ELR (cell line): ENCODE data around the gene GSG1L.

Source experiments
- DNase-seq: peaks from one replicate; pipeline ENCODE4 v3.0.0-alpha.2; 2015; ENCODE audit warnings: low read depth

GSG1L gene

DNA sequence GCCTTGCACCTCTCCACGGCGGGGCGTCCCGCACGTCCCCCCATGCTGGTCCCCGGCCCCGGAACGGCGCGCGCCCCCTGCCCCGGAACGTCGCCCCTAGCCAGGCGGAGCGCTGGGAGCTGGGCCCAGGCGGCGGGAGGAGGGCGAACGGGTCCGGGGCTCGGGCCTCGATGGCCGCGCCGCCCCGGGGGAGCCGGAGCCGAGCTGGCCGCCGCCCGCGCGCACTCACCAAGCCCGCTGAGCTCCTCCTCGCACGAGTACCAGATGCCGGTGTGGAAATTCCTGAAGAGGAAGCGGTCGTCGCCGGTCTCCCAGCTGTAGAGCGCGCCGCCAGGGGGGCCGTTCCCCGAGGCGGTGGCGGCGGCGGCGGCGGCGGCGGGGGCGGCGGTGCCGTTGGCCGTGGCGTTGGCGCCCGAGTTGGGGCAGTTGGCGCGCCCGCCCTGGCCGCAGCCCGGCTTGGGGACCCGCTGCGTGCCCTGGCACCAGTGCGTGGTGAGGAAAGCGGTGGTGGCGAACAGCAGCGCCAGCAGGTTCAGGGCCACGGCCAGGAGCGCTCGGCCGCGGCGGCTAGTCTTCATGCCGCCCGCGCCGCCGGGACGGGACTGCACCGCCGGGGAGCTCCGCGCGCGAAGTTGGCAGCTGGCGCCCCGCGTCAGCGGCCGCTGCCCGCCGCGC is 530 bp downstream of the GSG1L start:
- no peak for DNase-seq

- no peak for DNase-seq
These were observed 1.2 kb downstream of the GSG1L start for GRCh38 chr16:28062261-28062846.

DNA sequence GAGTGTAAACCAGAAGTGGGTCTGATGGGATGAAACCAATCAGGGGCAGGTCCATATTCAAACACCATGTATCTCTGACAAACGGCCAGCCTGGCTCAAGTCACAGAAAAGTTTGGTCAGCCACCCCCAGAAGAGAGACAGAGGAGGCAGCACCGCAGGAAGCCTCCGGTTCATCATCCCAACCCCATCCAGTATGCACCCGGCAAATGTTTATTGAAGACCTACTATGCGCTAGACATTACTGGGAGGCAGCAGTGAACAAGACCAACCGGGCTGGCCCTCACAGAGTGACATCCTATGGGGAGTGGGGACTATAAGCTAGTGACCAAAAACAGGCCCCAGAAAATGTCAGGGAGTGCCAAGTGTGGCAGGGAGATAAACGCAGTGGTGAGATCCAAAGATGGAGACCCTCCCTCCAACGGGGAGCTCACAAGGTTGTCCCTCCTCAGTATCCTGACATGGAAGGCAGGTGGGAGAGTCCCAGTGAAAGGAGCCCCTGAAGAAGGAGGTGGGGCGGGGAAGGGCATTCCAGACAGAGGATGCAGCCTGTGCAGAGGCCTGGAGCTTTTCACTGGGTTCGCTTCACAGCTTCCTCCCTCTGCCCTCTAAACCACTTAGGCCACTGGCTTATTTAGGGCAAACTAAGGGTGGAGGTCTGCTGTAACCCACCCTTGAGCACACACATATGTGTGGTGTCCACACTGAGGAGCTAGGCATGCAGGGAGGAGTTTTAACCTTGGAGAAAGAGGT is 2.0 kb downstream of the GSG1L start:
- DNase-seq, result no peak

GRCh38 chr16:28059841-28060575 is 3.5 kb downstream of the GSG1L start:
- DNase-seq, result no peak

- no peak for DNase-seq
These were observed 4.5 kb downstream of the GSG1L start for GRCh38 chr16:28058839-28059589.

DNA sequence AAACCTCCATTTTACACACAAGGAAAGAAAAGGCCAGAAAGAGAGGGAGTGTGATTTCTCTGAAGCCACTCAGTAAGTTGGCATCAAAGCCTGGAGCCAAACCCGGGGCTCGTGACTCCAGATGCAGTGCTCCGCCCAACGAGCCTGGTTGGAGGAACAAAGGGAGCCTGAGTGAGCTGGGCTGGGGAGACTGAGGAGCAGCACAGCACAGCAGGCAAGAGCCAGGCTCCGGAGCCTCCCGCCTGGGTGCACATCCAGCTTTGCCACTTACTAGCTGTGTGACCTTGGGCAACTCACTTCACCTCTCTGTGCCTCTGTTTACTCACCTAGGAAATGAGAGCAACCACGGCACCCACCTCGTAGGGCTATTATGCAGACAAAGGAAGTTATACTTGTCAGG is 5.6 kb downstream of the GSG1L start:
- no peak for DNase-seq

GRCh38 chr16:28053461-28053860 is 10.1 kb downstream of the GSG1L start:
- DNase-seq, result no peak

DNA sequence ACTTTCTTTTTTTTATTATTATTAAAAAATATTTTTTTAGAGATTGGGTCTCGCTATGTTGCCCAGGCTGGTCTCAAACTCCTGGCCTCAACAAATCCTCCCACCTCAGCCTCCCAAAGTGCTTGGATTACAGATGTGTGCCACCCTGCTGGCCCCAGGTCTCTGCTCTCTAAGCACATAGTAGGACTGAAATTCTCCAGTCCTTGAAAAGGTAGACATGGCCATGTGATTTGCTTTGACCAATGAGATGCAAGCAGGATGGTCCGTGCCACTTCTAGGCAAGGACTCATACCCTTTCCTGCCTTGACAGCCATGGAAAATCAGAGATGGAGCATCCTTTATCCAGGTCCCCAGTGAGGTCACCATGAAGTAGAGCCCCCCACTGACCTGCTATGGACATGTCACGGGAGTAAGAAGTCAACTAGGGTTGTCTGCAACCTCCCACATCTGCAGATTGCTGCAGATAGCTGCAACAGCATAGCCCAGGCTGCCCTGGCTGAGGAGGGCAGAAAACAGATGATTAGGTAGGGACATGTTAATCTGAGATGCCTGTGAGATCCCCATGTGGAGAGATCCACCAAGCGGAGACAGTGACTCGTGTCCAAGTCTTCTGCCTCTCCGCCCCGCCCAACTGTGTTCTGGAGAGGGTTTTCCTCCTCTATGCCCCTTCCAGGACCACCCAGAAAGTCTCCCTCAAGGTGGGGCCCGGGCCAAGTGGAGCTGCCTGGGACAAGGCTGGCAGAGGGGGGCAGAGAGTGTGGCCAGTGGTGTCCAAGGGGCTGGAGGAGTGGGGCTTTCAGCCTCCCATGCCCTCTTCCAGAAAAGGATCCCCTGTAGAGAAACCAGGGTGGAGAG is 11.0 kb downstream of the GSG1L start:
- no peak for DNase-seq

DNA sequence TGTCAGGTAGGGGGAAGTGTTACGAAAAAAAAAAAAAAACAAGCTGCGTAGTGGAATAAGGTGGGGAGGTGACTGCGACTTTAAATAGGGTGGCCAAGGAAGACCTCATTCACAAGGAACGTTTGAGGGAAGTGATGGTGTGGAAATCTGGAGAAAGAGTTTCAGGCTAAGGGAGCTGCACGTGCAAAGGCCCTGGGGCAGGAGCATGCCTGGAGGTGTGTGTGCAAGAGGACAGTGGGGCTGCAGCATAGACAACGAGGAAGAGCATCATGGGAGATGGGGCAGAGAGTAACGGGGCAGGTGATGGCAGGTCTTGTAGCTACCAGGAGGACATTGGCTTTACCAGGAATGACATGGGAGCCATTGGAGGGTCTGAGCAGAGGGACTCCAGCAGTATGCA is 12.0 kb downstream of the GSG1L start:
- no peak for DNase-seq

- DNase-seq, result no peak
These were observed 20.7 kb downstream of the GSG1L start for GRCh38 chr16:28042811-28043210.

DNA sequence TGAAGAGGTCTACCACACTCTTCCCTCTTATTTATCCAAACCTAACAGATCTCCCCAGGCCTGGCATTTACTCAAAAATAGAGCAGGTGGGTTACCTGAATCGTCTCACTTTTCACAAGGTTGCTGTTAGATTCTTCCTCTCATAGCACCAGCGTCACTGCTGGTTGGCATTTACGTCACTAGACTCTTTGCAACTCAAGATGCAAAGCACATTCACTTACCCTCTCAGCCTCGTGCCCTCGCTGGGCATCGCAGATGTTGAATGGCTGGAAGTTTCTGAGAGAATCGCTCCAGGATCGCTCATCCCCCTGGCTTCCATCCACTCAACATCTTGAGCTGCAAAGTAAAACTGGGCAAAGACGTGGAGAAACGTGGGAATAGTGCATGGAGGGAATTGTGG is 21.9 kb downstream of the GSG1L start:
- no peak for DNase-seq

- DNase-seq, result no peak
These were observed 23.5 kb downstream of the GSG1L start for GRCh38 chr16:28040039-28040438.

- DNase-seq, result no peak
These were observed 24.0 kb downstream of the GSG1L start for GRCh38 chr16:28039493-28039892.

DNA sequence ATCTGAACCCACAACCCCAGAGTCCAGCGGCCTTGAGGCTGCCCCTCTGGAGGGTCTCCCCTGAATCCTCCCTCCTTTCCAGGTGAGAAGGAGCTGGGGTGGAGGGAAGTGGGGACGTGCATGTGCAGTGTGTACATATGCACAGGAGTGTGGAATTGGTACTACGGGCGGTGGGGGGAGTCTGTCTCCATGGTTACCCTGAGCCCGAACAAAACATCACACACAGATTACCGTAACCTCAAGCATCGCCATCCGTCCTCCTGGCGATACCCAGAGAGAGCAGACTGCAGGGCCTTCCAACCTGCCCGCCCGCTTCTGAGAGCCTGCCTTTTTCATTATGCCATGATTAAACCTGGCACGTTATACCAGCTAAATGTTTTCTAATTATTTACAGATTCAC is 25.1 kb downstream of the GSG1L start:
- DNase-seq, result no peak

GRCh38 chr16:28035866-28036393 is 27.6 kb downstream of the GSG1L start:
- no peak for DNase-seq

DNA sequence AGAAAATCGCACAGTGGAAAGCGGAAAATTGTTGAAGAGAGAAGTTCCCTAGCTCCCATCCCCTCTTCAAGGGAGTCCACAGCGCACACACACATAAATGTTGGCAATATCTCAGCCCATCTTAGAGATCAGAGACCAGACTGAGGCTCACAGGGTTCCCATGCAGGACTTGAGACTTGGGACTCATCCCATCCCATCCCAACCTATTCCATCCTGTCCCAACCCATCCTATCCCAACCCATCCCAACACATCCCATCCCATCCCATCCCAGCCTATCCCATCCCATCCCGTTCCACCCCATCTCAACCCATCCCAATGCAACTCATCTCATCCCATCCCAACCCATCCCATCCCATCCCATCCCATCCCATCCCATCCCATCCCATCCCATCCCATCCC is 29.6 kb downstream of the GSG1L start:
- DNase-seq, result no peak

DNA sequence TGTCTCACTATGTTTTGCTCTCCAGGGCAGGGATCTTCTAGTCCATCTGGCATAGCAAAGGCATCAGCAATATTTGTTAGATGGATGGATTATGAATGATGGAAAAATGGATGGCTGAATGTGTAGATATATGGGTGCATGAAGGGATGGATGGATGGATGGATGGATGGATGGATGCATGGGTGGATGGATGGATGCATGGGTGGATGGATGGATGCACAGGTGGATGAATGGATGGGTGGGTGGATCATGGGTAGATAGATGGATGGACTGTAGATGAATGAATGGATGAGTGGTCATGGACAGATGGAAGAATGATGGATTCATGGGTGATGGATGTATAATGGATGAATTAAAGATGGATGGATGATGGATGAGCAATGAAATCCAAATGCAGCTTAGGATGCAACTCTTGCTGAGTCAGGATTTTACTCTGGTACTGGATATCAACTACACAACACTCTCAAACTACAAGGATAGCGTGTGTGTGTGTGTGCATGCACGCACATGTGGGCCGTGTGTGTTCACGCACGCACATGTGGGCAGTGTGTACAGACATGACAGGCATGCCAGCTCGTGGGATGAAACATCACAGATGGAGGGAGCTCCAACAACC is 34.0 kb downstream of the GSG1L start:
- no peak for DNase-seq

GRCh38 chr16:28027055-28027454 is 36.5 kb downstream of the GSG1L start:
- no peak for DNase-seq

DNA sequence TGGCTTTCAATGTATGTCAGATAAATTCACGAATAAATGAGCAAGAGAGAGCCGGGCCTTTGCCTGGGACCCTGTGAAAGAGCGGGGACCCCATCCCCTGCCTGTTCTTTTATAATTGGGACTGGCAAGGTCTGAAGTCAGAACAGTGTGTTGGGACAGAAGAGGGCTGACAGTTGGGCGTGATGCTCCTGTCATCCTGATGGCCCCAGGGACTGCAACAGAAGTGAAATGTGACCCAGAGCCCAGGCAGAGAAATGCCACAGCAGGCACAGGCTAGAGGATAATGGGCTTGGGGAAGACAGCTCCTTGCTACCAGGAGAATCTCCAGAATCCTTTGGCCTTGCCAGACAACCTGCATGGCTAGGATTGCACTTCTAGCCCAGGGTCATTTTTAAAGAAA is 37.9 kb downstream of the GSG1L start:
- no peak for DNase-seq

DNA sequence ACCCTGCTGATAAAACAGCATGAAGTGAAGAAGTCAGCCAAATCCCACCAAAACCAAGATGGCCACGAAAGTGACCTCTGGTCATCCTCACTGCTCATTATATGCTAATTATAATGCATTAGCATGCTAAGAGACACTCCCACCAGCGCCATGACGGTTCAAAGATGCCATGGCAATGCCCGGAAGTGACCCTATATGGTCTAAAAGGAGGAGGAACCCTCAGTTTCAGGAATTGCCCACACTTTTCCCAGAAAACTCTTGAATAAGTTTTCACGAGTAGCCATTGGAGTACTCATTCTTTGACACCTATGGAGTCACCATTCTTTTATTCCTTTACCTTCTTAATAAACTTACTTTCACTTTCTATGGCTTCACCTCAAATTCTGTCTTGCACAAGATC is 44.3 kb downstream of the GSG1L start:
- no peak for DNase-seq
